ENCODE measurements around the gene TMEM204.

The TMEM204 gene

DNA sequence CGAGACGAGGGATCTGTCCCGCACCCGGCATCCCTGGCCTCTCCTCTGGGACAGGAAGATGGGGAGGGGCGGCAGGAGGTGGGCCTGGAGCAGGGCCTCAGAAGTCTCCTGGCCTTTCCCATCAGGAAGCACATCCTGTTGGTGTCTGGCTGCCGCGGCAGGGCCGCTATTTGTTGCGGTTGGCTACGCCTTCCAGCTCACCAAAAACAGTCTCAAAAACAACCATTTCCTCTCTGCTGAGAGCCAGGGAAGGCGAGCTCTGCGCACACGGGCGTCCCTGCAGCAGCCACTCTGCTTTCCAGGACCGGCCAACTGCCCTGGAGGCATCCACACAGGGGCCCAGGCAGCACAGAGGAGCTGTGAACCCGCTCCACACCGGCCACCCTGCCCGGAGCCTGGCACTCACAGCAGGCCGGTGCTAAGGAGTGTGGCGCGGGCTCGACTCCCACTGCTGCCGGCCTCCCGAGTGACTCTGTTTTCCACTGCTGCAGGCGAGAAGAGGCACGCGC, at the start of gene TMEM204:
TMEM204 (plus strand) TSS at position 224 of the 509 bp plus-strand sequence. CDS start 610 bp downstream, outside the sequence.
- in situ Hi-C loops (cut with MboI; ENCODE audit: low sequenced_read_pairs) = no loop called here

DNA sequence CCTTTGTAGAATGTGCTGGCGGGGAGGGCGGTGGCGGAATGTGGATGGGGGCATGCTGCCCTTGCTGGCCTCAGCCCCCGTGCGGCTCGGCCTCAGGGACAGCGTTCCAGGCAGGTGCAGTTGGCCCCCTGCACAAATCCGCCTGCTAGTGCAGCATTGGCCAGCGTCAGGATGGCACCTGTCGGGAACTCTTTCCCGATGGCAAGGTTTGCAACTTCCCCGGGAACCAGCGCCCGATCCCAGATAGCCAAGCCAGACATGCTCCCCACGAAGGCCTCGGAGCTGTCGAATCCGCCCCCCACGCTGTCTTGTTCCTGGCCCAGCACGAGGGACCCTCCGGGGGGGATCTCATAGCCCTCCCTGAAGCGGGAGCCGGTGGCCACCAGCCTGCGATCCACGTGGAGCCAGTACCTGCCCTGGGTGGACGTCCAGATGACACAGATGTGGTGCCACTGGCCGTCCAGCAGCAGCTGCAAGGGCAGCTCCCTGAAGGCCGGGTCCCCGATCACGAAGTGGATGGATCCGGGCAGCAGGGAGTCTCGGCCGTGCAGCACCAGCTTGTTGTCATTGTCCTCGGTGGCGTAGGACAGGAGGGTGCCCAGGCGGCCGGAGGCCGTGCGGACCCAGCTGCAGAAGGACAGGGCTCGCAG, 47.5 kb upstream of the TMEM204 start:
- in situ Hi-C loops (cut with MboI; ENCODE audit: low sequenced_read_pairs) = no loop called here

DNA sequence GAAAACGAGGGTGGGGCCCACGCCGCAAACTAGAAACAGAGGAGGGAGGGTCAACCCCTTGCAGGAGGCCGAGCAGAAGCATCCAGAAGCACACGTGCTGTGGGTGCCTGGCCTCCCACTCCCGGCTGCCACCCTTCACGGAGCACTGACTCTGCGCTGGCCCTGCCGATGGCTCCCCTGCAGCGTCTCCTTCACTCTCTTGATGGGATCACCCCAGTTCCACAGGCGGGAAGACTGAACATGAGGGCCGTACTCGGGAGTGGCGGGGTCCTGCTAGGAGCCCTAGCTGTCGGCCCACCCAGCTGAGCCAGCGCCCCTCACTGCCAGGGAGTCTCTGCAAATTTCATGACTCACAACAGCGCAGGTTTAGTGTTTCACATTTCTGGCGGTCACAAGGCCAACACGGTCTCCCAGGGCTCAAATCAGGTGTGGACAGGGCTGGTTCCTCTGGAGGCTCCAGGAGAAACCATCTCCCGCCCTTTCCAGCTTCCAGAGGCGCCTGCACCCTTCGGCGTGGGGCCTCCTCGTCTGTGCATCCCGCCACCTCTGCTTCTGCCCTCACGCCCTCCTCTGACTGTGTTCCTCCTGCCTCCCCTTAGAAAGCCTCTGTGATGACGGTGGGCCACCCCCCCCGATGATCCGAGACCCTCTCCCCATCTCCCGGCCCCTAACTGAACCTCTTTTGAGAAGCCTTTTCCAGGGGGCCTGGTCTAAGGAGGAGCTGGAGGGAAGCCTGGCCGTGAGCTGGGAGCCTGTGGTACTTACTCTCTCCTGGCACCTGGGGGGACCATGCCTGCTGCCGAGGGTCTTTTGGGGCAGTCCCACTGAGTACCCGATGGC, 46.7 kb upstream of the TMEM204 start:
- in situ Hi-C loops (cut with MboI; ENCODE audit: low sequenced_read_pairs) = no loop called here

DNA sequence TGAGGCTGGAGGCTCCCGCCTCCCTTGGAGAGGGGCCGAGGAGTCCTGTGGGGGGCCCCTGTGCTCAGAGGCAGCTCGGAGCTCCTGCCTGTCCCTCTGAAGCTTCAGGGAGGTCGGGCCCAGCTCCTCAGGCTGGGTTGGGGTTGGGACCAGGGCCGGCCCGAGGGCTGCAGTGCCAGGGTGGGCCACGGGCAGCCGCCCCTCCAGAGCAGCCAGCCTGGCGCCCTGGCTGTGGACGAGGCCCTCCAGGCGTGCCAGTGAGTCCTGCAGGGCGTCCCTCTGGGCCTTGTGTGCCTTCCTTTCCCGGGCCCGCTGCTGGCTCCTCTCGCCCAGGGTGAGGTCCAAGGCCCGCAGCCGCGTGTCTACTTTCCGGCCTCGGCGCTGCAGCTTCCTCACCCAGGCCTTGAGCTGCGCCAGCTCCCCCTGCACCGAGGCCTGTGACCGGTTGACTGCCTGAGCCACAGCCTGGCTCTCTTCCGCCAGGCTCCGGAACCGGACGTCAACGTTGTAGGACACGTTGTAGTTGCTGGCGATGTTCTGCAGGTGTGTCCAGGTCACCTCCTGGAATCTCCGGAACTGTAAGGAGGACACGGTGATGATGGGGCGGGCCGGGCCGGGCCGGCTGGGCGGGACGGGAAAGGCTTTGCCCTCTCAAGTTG, 45.9 kb upstream of the TMEM204 start:
- in situ Hi-C loops (cut with MboI; ENCODE audit: low sequenced_read_pairs) = no loop called here

- in situ Hi-C loops (cut with MboI; ENCODE audit: low sequenced_read_pairs) = no loop called here
Observed at GRCh38 chr16:1488054-1488601, 45.3 kb upstream of the TMEM204 start.

- in situ Hi-C loops (cut with MboI; ENCODE audit: low sequenced_read_pairs) = no loop called here
Observed at GRCh38 chr16:1488619-1489018, 44.8 kb upstream of the TMEM204 start, which contains the start of gene PTX4. TSS of gene PTX4 (minus strand) at chr16:1488944. CDS start at chr16:1488909, 35 bp downstream.

GRCh38 chr16:1489077-1489476, 44.4 kb upstream of the TMEM204 start:
- in situ Hi-C loops (cut with MboI; ENCODE audit: low sequenced_read_pairs) = no loop called here

- in situ Hi-C loops (cut with MboI; ENCODE audit: low sequenced_read_pairs) = no loop called here
Observed at GRCh38 chr16:1491327-1491726, 42.1 kb upstream of the TMEM204 start.

DNA sequence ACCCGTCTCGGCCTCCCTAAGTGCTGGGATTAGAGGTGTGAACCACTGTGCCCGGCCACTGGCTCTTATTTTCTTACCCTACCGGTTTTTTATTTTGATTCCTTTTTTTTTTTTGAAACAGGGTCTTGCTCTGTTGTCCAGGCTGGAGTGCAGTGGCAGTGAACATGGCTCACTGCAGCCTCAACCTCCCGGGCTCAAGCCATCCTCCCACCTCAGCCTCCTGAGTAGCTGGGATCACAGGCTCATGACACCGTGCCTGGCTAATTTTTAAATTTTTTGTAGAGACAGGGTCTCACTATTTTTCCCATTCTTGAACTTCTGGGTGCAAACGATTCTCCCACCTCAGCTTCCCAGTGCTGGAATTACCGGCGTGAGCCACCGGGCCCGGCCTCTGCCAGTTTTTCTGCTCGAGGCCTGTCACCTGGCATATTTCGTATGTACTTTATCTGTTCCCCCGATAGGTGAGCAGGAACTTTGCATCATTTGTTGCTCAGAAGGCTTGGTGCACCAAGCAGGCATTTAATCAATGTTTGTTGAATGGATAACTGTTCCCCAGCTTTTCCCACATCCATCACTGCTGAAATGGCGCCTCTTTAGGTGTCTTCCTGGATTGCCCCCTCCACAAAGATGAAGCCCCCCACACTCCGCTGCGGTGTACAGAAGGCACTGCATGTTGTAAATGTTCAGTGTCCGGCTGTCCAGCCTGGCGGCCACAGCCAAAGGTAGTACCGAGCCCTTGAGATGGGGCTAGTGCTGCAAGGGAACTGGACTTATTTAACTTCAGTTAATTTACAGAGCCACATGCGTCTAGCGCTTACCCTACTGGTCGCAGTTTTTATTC, 41.2 kb upstream of the TMEM204 start:
- in situ Hi-C loops (cut with MboI; ENCODE audit: low sequenced_read_pairs) = no loop called here

GRCh38 chr16:1492923-1493745, 40.3 kb upstream of the TMEM204 start, which contains the start of gene TELO2:
TSS of gene TELO2 (plus strand) at chr16:1493360. CDS start at chr16:1494282, 922 bp downstream.
- in situ Hi-C loops (cut with MboI; ENCODE audit: low sequenced_read_pairs) = no loop called here

DNA sequence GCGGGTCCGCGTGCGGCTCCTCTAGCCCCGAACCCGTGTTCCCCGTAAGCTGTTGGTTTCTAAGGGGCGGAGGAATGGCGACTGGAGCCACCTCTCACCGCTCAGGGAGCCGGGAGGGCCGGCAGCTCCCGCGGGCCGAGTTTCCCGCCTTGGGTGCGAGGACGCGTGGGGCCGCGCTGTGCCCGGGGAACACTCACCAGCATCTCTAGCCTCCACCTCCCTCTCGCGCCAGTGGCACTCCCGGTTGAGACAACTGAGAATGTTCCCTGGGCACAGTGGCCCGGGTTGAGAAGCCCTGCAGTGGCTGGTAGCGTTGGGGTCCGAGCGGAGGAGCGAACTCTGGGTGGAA, 39.7 kb upstream of the TMEM204 start:
- in situ Hi-C loops (cut with MboI; ENCODE audit: low sequenced_read_pairs) = no loop called here

- in situ Hi-C loops (cut with MboI; ENCODE audit: low sequenced_read_pairs) = no loop called here
Observed at GRCh38 chr16:1494129-1494640, 39.3 kb upstream of the TMEM204 start.

GRCh38 chr16:1494711-1495110, 38.8 kb upstream of the TMEM204 start:
- in situ Hi-C loops (cut with MboI; ENCODE audit: low sequenced_read_pairs) = no loop called here

DNA sequence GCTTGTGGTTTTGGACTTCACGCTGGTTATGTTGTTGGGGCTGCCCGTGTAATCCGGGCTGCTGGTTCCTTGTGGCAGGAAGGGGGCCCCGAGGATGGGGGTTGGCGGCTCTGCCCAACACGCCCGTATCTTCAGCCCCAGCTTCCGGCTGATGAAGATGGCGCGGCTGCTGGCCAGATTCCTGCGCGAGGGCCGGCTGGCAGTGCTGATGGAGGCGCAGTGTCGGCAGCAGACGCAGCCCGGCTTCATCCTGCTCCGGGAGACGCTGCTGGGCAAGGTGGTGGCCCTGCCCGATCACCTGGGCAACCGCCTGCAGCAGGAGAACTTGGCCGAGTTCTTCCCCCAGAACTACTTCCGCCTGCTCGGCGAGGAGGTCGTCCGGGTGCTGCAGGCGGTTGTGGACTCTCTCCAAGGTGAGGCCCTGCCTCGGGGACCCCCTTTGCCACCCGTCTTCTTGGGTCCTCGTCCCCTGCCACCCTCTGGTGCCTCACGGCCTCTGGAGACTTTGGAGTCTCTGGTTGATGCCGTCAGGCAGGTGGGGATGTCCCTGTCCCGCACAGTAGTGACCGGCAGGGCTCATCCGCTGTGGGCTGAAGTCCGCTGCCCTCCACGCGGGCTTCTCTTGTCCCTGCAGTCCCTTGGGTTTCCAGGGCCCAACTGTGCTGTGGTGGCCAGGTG, 38.1 kb upstream of the TMEM204 start:
- in situ Hi-C loops (cut with MboI; ENCODE audit: low sequenced_read_pairs) = no loop called here

- in situ Hi-C loops (cut with MboI; ENCODE audit: low sequenced_read_pairs) = no loop called here
Observed at GRCh38 chr16:1495889-1496262, 37.6 kb upstream of the TMEM204 start.

GRCh38 chr16:1496464-1496863, 37.0 kb upstream of the TMEM204 start:
- in situ Hi-C loops (cut with MboI; ENCODE audit: low sequenced_read_pairs) = no loop called here

GRCh38 chr16:1497014-1497598, 36.4 kb upstream of the TMEM204 start:
- in situ Hi-C loops (cut with MboI; ENCODE audit: low sequenced_read_pairs) = no loop called here

All from HL-60/S4 treated with phorbol 12-myristate 13-acetate at 8.2 ng/mL for 4 days and 3 days (cell line).